ENCODE data around the gene SRP19.
"Not testable (repeated sequence)": the region's sequence is repeated elsewhere in the genome, so short reads cannot be mapped to it uniquely, and the experiment has no call there.

The SRP19 gene

GRCh38 chr5:112870966-112871365 lies 9.9 kb downstream of the SRP19 start:
- DNase-seq (ENCODE audit: low spot score): no peak

GRCh38 chr5:112876362-112876761 lies 15.3 kb downstream of the SRP19 start:
- DNase-seq (ENCODE audit: low spot score): no peak

GRCh38 chr5:112878101-112878500 lies 17.0 kb downstream of the SRP19 start:
- DNase-seq (ENCODE audit: low spot score): no peak

GRCh38 chr5:112878760-112879159 lies 17.7 kb downstream of the SRP19 start:
- peak; percentile 79 for DNase-seq (ENCODE audit: low spot score)

GRCh38 chr5:112880219-112880964 lies 19.3 kb downstream of the SRP19 start:
- no peak for DNase-seq (ENCODE audit: low spot score)

GRCh38 chr5:112883192-112883591 lies 22.1 kb downstream of the SRP19 start:
- no peak for DNase-seq (ENCODE audit: low spot score)

- no peak for DNase-seq (ENCODE audit: low spot score)
These were observed 23.9 kb downstream of the SRP19 start for GRCh38 chr5:112885001-112885400.

GRCh38 chr5:112886975-112887374 lies 25.9 kb downstream of the SRP19 start:
- DNase-seq (ENCODE audit: low spot score): no peak

- DNase-seq (ENCODE audit: low spot score): not testable (repeated sequence)
These were observed 31.0 kb downstream of the SRP19 start for GRCh38 chr5:112892066-112892465.

- DNase-seq (ENCODE audit: low spot score): no peak
These were observed 31.7 kb downstream of the SRP19 start for GRCh38 chr5:112892776-112893175.

GRCh38 chr5:112895682-112896081 lies 34.6 kb downstream of the SRP19 start:
- DNase-seq (ENCODE audit: low spot score): no peak

- no peak for DNase-seq (ENCODE audit: low spot score)
These were observed 41.5 kb downstream of the SRP19 start for GRCh38 chr5:112902561-112902960.

GRCh38 chr5:112904996-112905395 lies 43.9 kb downstream of the SRP19 start:
- not testable (repeated sequence) for DNase-seq (ENCODE audit: low spot score)

- DNase-seq (ENCODE audit: low spot score): no peak
These were observed 45.5 kb downstream of the SRP19 start for GRCh38 chr5:112906637-112907036.

- DNase-seq (ENCODE audit: low spot score): no peak
These were observed 46.1 kb downstream of the SRP19 start for GRCh38 chr5:112907166-112907631.

GRCh38 chr5:112908854-112909253 lies 47.8 kb downstream of the SRP19 start:
- DNase-seq (ENCODE audit: low spot score): no peak

- DNase-seq (ENCODE audit: low spot score): no peak
These were observed 49.4 kb downstream of the SRP19 start for GRCh38 chr5:112910529-112910928.

- DNase-seq (ENCODE audit: low spot score): no peak
These were observed 53.5 kb downstream of the SRP19 start for GRCh38 chr5:112914584-112914983.

GRCh38 chr5:112915831-112916230 lies 54.7 kb downstream of the SRP19 start:
- DNase-seq (ENCODE audit: low spot score): no peak

- DNase-seq (ENCODE audit: low spot score): peak; percentile 16
These were observed 56.4 kb downstream of the SRP19 start for GRCh38 chr5:112917453-112917995.

- no peak for DNase-seq (ENCODE audit: low spot score)
These were observed 57.0 kb downstream of the SRP19 start for GRCh38 chr5:112918136-112918535.

GRCh38 chr5:112918679-112919078 lies 57.6 kb downstream of the SRP19 start:
- no peak for DNase-seq (ENCODE audit: low spot score)
